ENCODE results near the gene C1orf159.

DNA sequence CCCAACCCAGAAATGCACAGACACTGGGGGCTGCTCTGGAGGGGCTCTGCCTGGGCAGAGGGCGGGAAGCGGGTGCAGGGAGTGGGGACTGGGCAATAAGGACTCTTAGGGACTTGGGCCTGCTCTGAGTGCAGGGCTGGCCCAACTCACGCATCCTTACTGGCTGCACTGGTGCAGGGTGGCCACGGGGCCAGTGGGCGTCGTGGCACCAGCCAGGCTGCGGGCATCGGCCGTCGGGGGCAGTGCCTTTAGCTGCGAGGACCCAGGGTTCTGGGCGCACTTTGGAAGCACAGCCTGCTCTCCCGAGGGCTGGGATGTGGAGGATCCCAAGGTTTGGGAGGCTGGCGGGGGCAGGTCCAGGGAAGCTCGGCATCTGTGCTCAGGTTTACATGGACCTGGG lies 30.7 kb upstream of the C1orf159 start:
- no peak for TF ChIP-seq CTCF (IDR thresholded peaks at IDR 0.05)
- TF ChIP-seq POLR2A (IDR thresholded peaks at IDR 0.05) = no peak

All from esophagus squamous epithelium (tissue), 4 donors.